NCI-H460 (cell line): Measurements from ENCODE around the gene CYP2C18. TPM values are rescaled to one million over a fixed set of nuclear protein-coding genes. Genes with fewer than 3 reads are reported as not detected.
A peak's percentile ranks its signal among the peaks of the same experiment; 100 is the strongest.
"Not testable (repeated sequence)": the region's sequence is repeated elsewhere in the genome, so short reads cannot be mapped to it uniquely, and the experiment has no call there.

Experiments
- DNase-seq: peaks from one replicate; pipeline ENCODE4 v3.0.0-alpha.2; 2016; ENCODE audit warnings: low read depth; ENCODE audit errors: extremely low read depth
- polyA plus RNA-seq: library from polyadenylated mRNA; depleted of rRNA; stranded (reverse); fragments of >200 nt; gene quantifications from 2 replicates; pipeline ENCODE4 v1.2.3, GENCODE V29; 2014; cell fraction: nucleus; rRNA removed
- total RNA-seq: library from RNA; depleted of rRNA; stranded (reverse); fragments of >200 nt; shearing (Covaris generic); gene quantifications from 2 replicates; pipeline ENCODE4 v1.2.3, GENCODE V29; 2014; rRNA removed

Gene CYP2C18
- not detected in 2 replicates for total RNA-seq
- polyA plus RNA-seq, result not detected in 2 replicates

DNA sequence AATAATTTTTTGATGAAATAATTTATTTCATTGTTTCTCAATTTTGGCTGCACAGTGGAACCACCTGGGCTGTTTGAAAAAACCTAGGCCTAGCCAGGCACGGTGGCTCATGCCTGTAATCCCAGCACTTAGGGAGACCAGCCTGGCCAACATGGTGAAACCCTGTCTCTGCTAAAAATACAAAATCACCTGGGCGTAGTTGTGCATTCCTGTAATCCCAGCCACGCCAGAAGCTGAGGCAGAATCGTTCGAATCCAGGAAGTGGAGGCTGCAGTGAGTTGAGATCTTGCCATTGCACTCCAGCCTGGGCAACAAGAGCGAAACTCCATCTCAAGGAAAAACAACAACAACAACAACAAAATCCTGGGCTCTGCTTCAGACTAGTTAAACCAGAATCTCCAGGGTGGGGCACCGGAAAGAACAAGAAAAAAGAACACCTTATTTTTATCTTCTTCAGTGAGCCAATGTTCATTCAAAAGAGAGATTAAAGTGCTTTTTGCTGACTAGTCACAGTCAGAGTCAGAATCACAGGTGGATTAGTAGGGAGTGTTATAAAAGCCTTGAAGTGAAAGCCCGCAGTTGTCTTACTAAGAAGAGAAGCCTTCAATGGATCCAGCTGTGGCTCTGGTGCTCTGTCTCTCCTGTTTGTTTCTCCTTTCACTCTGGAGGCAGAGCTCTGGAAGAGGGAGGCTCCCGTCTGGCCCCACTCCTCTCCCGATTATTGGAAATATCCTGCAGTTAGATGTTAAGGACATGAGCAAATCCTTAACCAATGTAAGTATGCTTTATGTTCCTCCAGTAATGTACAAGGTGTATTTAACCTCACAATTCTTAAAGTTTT, at the start of gene CYP2C18:
Gene CYP2C18 (plus strand): TSS at position 516 of the 841 bp plus-strand sequence. CDS start 91 bp downstream, at position 607.
- no peak for DNase-seq

DNA sequence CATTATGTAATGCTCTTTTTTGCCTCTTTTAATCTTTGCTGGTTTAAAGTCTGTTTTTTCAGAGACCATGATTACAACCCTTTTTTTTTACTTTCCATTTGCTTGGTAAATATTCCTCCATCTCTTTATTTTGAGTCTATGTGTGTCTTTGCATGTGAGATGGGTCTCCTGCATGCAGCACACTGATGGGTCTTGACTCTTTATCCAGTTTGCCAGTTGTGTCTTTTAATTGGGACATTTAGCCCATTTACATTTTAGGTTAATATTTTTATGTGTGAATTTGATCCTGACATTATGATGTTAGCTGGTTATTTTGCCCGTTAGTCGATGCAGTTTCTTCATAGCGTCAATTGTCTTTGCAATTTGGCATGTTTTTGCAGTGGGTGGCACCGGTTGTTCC, 45.4 kb upstream of the CYP2C18 start:
- DNase-seq, result not testable (repeated sequence)

DNA sequence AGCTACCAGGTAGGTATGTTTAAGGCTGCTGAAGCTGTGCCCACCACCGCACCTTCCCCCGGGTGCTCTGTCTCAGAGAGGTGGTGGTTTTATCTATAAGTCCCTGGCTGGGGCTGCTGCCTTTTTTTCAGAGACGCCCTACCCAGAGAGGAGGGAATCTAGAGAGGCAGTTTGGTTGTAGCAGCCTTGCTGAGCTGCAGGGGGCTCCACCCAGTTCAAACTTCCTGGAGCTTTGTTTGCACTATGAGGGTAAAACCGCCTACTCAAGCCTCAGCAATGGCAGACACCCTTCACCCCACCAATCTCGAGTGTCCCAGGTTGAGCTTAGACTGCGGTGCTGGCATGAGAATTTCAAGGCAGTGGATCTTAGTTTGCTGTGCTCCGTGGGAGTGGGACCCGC, 43.6 kb upstream of the CYP2C18 start:
- no peak for DNase-seq

DNA sequence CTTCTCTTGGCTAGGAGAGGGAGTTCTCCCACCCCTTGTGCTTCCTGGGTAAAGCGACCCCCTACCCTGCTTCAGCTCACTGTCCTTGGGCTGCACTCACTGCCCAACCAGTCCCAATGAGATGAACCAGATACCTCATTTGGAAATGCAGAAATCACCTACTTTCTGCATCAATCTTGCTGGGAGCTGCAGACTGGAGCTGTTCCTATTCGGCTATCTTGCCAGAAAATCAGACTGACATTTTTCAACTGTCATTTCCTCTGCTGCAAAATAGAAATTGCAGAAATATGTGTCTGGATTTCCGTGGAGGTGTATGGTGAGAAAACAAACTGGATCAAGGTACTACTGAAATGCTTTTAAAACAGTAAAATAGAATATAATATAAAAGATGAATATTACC, 43.0 kb upstream of the CYP2C18 start:
- DNase-seq, result no peak

DNA sequence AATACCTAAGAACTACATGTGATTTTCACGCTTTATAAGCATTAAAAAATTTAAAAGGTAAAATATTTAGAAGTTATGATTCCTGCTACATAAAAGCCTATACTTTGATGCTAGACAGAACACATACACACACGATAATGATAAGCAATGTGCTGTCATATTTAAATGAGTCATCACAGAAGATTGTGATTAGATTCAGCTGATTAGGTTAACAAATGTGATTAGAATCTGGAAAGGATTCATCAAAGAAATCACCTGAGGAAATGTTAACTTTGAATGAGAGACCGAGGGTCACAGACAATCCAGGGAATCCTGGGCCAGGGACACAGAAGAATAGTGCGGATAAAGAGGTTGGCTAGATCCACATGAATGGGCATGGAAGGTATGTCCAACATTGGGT, 42.0 kb upstream of the CYP2C18 start:
- no peak for DNase-seq

DNA sequence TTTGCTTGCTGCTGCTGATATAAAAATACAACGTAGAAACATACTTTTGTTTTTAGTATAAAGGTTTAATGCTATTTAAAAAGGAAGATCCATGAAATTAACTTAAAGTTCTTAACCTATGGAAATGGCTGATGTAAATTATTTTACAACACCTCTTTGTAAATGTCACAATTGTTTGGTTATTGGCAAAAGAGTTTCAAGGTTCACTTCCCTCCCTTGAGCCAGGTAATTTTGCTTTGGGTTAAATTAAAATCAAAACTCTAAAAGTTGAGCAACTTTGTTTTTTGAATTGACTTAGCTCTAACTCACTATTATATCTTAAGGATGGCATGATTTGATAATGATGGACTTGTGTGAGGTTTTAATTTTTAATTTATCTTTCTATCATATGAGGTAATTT, 39.2 kb upstream of the CYP2C18 start:
- DNase-seq, result no peak

DNA sequence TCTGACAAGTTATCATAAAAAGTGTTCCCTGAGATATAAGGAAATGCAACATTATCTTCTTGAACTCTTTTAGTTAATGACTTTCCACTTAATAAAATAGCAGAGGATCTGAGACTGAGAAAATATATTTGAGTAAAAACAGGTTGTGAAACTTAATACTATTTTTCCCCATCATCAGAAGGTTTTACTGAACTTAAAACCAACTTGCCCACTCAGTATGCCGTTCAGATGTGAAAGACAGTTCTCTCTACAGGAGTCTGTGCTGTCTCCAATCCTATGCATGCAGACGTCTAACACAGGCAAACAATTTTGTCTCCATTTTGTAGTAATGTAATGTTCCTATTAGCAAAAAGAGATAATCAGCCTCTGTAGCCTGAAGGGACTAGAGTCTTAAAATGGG, 38.2 kb upstream of the CYP2C18 start:
- no peak for DNase-seq

DNA sequence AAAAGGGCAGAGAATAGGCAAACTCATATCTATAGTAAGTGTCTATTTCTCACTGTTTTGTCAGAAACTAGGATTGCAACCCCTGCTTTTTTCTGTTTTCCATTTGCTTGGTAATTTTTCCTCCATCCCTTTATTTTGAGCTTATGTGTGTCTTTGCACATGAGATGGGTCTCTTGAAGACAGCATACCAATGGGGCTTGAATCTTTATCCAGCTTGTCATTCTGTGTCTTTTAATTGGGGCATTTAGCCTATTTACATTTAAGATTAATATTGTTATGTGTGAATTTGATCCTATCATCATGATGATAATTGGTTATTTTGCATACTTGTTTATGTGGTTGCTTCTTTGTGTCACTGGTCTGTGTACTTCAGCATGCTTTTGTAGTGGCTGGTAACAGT, 28.3 kb upstream of the CYP2C18 start:
- DNase-seq, result not testable (repeated sequence)

DNA sequence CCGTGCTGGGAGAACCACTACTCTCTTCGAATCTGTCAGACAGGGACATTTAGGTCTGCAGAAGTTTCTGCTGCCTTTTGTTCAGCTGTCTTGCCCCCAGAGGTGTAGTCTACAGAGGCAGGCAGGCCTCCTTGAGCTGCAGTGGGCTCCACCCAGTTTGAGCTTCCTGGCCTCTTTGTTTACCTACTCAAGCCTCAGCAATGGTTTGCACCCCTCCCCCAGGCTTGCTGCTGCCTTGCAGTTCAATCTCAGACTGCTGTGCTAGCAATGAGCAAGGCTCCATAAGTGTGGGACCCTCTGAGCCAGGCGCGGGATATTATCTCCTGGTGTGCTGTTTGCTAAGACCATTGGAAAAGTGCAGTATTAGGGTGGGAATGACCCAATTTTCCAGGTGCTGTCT, 20.5 kb upstream of the CYP2C18 start:
- not testable (repeated sequence) for DNase-seq

DNA sequence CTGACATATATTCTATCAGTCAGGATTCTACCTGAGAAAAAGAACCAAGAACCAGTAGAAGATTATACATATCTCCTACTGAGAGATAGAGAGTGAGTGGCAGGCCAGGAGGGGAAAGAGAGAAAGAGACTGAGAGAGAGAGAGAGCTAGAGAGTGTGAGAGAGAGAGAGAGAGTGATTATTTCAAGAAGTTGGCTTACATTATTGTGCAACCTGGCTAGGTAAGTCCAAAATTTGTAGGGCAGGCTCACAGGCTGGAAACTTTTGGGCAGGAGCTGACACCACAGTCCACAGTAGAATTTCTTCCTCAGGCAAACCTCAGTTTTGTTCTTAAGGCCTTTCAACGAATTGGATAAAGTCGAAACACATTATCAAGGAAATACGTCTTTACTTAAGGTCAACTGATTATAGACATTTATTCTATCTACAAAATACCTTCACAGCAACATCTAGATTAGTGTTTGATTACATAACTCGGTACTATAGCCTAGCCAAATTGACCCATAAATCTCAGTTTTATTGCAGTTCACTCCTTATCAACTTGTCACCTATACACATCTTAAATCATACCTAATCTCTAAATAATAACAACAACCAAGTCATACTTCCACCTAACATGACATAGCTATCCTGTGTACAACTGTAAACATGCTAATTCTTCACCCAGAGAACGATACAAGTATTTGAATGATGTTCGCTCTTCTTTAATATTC, 17.0 kb upstream of the CYP2C18 start:
- no peak for DNase-seq

DNA sequence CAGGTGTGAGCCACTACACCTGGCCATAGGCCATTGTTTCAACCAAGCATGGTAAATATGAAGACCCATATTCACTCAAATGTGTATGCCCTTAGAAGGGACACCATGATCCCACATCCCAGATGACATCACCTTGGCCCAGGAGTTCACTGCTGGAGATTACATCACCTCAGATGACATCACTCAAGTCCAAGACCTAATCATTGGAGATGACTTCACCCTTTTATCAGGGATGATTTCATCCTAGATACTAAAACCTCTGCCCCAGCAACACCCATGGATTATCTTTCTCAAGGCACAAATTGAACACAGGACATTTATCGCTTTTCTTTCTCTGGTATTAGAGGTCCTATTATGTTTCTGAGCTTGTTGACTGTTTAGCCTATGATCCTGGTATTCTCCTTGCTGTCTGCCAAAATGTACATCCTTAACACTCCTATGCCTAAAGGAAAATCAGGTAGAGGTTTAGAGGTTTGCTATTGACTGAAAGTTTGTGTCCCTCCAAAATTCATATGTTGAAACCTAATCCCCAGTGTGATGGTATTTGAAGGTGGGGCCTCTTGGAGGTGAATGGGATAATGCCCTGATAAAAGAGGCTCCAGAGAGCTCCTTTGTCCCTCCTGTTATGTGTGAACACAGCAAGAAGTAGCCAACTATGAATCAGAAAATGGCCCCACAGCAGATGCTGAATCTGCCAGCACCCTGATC, 9.8 kb upstream of the CYP2C18 start:
- DNase-seq, result no peak

DNA sequence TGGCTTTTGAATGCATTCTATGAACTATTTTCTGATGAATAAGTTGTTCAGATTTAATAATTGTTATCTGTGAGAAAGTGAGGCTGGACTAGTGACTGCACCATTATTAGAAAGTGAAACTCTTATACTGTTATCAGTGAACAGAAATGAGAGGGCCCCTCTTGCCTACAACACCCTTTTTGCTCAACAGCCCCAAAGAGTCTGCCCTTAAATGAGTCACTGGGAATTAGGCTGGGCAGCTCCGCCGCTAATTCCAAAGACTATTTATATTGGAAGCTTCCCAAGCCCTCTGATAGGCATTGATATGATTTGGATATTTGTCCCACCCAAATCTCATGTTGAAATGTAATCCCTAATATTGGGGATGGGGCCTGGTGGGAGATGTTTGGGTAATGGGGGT, 7.0 kb upstream of the CYP2C18 start:
- no peak for DNase-seq

DNA sequence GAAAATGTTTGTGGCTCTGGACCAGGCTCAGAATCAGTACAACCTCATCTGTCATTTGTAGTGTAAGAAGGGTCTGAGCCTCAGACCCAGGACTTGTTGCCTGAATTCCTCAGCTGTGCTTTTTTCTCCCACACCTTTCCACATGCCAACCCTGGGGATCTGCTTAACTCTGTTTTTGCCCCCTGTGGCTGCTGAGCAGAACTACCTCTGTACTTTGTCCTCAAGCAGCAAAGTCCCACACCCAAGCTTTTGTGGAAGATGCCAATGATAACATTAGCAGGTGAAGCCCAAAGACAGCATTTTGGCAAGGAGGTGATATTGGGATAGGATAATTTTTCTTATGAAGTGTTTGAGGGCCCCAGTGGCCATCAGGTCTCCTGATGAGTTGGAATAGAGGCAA, 5.8 kb upstream of the CYP2C18 start:
- no peak for DNase-seq

DNA sequence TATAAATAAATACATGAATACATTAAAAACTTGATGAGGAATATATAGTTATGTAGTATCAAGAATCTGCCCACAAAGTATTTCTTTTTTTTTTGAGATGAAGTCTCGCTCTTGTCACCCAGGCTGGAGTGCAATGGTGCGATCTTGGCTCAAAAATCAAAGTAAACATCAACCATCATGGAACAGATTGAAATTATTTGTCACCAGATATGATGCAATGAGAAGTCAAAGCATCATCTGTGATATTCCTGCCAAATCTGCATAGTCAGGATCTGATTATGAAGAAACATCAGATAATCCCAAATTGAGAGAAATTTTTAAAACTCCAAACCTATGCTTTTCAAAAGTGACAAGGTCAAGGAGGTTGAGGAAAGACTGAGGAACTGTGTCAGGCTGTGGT, 5.1 kb upstream of the CYP2C18 start:
- DNase-seq, result no peak

DNA sequence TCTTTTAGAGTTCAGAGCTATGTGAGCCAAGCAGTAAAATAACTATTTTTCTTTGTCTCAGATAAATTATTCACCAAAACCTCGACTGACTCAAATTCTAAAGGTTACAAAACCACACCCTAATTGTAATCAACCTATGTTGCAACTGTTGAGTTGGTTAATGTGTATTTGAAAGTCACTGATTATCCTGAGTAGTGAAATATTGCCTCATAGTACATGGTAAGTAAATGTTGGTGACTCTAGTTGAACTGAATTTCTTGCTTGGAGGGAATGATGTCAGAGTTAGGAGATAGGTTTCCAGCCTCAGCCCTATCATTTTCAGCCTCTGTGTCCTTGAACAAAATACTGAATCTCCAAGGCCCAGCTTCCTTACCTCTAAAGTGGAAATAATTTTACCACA, 3.0 kb upstream of the CYP2C18 start:
- DNase-seq, result peak; percentile 13

DNA sequence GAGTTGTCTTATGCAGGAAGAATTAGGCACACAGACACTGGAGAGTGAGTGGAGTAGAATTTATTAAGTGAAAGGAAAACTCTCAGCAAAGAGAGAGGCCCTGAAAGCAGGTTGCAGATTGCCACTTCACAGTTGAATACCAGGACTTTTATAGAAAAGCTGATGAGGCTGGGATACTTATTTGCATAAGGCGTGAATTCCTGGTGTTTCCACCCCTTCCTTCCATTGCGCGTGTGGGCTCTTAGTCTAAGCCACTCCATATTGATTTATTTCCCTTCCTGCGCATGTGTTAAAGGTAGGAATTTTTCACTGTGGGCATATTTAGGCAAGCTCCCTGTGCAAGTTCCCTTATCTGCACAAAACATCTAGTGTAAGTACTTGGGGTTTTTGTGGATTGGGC, 893 bp upstream of the CYP2C18 start:
- DNase-seq, result not testable (repeated sequence)

DNA sequence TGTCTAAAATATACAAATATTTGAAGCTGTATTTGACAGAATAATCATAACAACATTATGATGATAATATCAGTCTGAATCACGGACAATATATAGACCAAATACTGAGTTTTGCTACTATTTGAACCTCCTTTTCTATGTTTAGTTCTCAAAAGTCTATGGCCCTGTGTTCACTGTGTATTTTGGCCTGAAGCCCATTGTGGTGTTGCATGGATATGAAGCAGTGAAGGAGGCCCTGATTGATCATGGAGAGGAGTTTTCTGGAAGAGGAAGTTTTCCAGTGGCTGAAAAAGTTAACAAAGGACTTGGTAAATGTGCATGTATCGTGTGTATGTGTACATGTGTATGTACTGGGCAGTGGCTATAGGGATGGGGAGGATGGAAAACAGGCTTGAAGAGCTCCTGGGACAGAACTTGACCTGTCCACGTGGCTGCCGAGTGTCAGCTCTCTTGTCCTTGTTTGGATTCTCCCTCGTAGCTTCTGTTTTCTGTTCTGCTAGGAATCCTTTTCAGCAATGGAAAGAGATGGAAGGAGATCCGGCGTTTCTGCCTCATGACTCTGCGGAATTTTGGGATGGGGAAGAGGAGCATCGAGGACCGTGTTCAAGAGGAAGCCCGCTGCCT, 4.2 kb downstream of the CYP2C18 start:
- no peak for DNase-seq

DNA sequence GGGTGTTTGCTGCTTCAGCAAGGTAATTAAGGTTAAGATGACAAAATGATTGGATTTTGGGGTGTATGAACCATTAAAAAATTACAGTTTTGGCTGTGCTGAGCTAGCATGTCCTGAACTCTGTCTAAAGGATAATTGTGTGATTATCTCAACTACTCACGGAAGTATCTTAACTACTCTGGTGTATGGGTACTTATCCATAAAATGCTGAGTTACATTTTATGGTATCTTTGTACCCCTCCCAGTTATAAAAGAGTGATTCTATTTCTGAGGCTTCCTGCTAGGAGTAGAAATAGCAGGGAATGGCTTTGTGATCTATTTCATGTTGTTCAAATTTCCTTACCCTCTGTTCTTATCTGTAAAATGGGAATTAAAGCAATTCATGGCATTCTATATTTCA, 22.6 kb downstream of the CYP2C18 start:
- DNase-seq, result no peak

DNA sequence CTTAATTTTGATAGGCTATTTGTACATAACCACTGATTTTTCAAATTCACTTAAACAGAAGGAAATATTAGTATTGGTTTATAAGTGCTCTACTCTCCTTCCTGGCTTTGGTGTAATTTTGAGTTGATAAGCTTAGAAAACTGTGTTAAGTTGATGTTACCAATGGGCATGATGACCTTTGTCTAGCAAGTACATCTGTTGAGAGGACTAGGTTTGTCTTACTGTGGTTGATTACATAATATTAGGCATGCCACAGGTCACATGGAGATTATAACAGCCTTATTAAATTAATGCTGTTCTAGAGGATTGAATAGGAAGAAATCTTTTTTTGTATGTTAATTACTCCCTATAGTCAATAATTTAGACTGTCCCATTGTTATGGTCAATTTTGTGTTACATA, 27.0 kb downstream of the CYP2C18 start:
- no peak for DNase-seq

DNA sequence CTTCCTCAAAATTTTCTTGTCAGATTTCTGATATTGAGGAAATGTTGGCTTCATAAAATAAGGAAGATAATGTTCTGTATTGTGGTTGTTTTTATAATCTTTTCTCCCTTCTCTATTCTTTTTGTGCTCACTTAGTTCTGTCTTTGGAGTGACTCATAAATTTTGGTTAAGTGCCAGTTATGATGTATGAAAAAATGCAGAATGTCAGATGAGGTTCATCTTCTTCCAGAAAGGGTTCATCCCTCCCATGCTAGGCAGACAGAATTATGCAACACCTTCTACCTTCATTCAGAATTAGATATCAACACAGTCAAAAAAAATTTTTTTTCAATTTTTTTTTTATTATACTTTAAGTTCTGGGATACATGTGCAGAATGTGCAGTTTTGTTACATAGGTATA, 42.3 kb downstream of the CYP2C18 start:
- DNase-seq, result no peak

DNA sequence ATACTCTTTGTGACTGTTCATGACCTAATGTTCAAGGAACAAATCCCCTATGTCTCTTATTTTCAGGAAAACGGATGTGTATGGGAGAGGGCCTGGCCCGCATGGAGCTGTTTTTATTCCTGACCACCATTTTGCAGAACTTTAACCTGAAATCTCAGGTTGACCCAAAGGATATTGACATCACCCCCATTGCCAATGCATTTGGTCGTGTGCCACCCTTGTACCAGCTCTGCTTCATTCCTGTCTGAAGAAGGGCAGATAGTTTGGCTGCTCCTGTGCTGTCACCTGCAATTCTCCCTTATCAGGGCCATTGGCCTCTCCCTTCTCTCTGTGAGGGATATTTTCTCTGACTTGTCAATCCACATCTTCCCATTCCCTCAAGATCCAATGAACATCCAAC, 51.7 kb downstream of the CYP2C18 start:
- DNase-seq, result no peak
